PFSK-1 (cell line): ENCODE measurements around the gene FAM171A2.

Source experiments
- FOXP2 ChIP-seq: optimal IDR thresholded peaks from 2 replicates; pipeline ENCODE3; 2011; ENCODE audit warnings: borderline replicate concordance, control low read depth, inconsistent platforms; ENCODE audit not compliant: insufficient read depth; ENCODE audit errors: extremely low read length, extremely low read depth
- POLR2AphosphoS5 ChIP-seq: IDR thresholded peaks from 2 replicates; pipeline ENCODE4 v1.6.1; 2012; ENCODE audit warnings: low read depth, mild to moderate bottlenecking, control low read depth, low read length, moderate library complexity
- REST ChIP-seq, 2 experiments: IDR thresholded peaks; 2 replicates each; pipeline versions ENCODE4 v1.6.1 to v1.8.0; 2011 to 2012; ENCODE audit warnings: low read depth in 2 of 2, low read length in 2 of 2, control low read depth in 1 of 2, inconsistent platforms in 1 of 2, mild to moderate bottlenecking in 1 of 2, moderate library complexity in 1 of 2; ENCODE audit not compliant: insufficient read depth in 1 of 2
- SIN3A ChIP-seq: IDR thresholded peaks from 2 replicates; pipeline ENCODE4 v1.6.1; 2012; ENCODE audit warnings: mild to moderate bottlenecking, low read length, moderate library complexity, borderline replicate concordance; ENCODE audit not compliant: insufficient read depth
- TAF1 ChIP-seq: IDR thresholded peaks from 2 replicates; pipeline ENCODE4 v1.6.1; 2012; ENCODE audit warnings: low read length, control low read depth, borderline replicate concordance; ENCODE audit not compliant: insufficient read depth

Gene FAM171A2

GRCh38 chr17:44356241-44356640 is 7.4 kb downstream of the FAM171A2 start:
- TF ChIP-seq REST (IDR thresholded peaks at IDR 0.05; ENCODE audit: insufficient read depth in 1 of 2, low read depth in 2 of 2, low read length in 2 of 2): no peak
- TF ChIP-seq POLR2AphosphoS5: no peak
- TF ChIP-seq SIN3A: no peak
- no peak for TF ChIP-seq FOXP2
- no peak for TF ChIP-seq TAF1

GRCh38 chr17:44355642-44356099 is 8.0 kb downstream of the FAM171A2 start:
- no peak for TF ChIP-seq POLR2AphosphoS5
- TF ChIP-seq SIN3A: no peak
- TF ChIP-seq TAF1: no peak
- TF ChIP-seq FOXP2: no peak
- no peak for TF ChIP-seq REST (IDR thresholded peaks at IDR 0.05; ENCODE audit: insufficient read depth in 1 of 2, low read depth in 2 of 2, low read length in 2 of 2)

- TF ChIP-seq FOXP2 (no peak), TAF1 (no peak), POLR2AphosphoS5 (no peak), SIN3A (no peak), REST (IDR thresholded peaks at IDR 0.05; ENCODE audit: insufficient read depth in 1 of 2, low read depth in 2 of 2, low read length in 2 of 2) (no peak)
Observed at GRCh38 chr17:44354582-44355561, 8.8 kb downstream of the FAM171A2 start.

- no peak for TF ChIP-seq SIN3A
- no peak for TF ChIP-seq POLR2AphosphoS5
- no peak for TF ChIP-seq REST (IDR thresholded peaks at IDR 0.05; ENCODE audit: insufficient read depth in 1 of 2, low read depth in 2 of 2, low read length in 2 of 2)
Observed at GRCh38 chr17:44353672-44354331, 9.9 kb downstream of the FAM171A2 start.
